Activated gamma-delta T cell (primary cell): Measurements from ENCODE around the gene PTPRK.

Experiments
- DNase-seq: peaks from one replicate; lab custom pipeline; 2025; lab: John Stamatoyannopoulos, UW

The PTPRK gene

DNA sequence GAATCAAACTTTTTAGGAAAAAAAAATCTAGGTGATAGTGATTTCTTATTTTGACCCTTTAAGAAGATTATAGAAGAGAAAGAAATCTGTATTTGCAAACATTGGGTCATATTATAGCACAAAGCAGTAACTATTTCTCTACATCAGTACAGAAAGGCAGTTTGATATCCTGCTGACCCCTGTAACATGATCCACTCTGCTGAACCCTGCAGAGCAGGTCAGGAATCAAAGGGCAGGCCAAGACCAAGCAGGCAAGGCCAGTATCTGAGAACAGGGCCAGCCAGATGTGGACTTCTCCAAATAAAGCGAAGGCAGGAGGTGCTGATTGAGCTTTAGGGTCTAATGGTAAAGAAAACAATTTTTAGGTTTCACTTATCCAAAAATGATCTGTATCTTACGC lies 239.4 kb downstream of the PTPRK start:
- DNase-seq, result no peak

DNA sequence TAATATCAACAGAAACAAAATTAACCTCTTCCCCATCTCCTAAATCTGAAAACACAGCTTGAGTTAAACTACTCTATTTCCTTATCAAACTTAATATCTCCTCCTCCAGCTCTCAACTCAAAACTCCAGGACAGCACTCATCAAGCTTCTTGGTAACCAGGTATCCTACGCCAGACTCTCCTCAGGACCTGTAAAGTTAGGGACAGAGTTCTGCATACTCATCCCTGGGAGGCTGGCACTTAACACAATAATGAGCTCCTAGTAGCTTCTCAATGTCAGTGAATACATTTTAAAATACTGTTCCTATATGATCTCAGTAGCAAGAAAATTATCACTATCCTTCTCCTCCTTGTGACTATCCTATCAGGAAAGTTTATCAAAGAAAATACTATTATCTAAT lies 240.3 kb downstream of the PTPRK start:
- DNase-seq, result no peak

DNA sequence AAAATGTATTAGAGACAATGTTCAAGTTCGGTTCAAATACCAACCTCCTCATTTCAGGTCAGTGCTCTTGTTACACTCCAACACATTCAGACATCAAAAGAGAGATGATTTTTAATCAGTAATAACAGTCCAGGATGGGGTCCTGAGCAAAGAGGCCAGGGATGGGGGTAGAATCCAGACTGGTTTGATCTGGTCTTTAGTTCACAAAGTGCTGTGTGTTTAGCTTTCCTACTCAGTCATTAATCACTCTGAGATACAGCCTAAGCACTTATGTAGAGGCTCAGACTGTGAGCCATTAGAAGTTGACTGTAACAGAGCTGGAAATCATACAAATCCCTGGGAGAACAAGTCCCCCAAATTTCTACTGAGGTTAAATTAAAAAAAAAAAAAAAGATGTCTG lies 241.6 kb downstream of the PTPRK start:
- no peak for DNase-seq

DNA sequence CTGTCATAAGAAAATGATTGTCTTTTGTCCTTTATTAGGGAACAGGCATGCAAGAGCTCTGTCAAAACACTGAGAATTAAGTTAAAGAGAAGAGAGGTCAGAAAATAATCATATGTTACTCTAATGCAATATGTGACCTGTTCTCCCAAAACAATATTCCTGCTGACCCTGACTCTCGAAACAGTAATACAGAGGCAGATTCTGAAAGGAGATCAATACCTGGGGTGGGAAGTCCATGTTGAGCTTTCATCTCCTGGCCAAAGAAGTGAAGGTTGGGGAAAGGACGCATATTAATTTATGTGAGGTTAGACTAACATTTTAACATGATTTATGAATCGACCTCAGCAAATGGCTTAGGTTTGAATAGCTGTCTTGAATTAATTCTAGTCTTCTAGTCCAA lies 243.0 kb downstream of the PTPRK start:
- DNase-seq, result no peak

DNA sequence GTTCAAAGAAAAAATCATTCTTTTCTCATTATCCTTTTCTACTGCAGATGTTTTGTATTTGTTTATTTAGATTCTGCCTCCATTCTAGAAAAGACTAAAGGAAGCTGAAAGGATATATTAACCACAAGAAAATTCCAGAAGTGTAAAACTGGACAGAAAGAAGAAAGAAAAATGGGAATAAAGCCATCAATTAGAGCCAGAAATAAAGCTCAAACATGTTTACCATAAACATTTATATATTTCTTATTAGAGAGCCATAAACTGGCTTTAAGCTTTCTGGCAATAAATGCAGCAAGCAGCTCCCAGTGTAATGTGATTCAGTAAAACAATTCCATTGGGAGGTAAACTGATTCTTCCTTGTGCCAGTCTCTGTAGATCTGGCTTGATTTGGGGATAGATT lies 244.1 kb downstream of the PTPRK start:
- no peak for DNase-seq

DNA sequence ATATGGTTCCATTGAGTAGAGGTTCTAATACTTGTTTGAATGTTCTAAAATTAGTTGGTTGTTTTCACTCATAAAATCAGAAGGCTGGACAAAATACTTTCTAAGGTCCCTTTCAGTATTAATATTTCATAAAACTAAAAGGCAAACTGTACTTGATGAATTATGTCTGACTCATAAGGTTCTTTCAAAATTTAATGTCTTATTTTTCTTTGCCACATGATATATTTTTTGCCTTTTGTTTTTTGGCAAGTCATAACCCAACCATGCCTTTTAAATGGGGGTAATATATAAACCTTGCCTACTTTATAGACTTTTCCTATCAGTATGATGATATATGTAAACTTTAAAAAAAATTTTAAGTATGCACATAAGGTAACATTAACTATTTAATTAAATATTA lies 244.7 kb downstream of the PTPRK start:
- DNase-seq, result no peak

DNA sequence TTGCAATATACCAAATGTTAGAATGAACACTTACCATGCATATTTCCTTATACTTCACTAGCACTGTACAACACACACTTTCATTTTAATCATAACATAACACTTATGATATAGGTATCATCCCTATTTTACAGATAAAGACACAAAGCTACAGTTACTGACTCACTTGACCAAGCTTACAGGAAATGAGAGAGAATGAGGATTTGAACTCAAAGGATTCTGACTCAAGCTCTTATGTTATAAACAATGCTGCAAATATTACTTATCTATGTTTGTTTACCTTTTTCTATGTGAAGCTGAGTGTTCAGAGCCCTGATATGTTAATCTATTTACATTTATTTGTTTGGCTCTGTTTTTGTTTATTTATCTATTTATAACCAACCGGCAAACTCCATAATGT lies 245.4 kb downstream of the PTPRK start:
- no peak for DNase-seq

DNA sequence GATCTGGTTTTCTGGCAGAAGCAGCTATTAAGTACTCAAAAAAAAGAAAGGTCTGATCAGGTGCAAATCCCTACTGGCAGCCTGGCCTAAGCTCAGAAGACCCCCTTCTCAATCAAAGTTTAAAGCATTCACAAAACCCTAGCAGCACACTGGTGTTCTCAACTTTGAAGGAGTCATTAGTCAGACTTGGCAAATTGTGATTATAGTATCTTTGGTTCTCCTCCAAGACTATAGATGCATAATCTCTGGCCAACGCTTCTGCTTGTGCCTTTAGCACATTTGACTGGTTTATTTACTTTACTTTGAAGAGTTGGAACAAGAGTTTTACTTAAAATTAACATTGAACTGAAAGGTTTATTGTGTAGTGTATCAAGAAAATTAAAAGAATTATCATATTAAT lies 248.9 kb downstream of the PTPRK start:
- no peak for DNase-seq

DNA sequence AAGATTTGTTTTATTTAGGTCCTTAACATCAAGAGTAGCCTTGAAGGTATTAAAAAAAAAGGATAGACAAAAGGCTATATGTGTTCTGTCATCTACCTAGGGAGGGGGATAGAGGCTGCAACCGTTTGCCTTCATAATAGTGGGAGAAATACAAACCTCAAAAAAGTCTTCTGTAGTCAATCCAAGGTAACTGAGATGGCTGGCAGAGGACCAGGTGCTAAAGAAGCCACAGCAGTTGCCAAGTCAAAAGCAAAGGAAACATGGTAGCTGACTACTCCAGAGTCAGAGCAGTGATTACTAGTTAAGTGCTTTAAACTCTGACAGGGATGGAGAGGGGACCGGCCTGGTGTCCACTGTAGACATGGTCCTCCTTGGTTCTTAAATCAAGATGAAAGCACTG lies 249.4 kb downstream of the PTPRK start:
- DNase-seq, result no peak

DNA sequence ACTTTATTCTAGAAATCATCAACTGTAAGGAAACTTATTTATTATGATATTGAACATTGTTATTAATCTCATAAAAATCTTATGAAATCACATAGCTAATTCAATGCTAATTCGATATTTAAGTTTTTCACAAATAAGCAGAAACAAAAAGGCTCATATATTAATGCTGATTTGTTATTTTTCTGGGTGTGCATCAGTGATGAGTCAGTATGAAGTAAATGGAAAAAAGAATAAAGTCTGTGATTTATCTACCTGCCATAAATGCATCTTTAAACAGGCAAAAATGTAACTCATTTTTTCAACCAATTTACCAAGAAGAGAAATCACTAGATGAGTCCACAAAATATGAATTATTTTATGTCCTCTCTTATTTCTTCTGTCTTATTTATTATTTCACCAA lies 253.5 kb downstream of the PTPRK start:
- DNase-seq, result no peak

DNA sequence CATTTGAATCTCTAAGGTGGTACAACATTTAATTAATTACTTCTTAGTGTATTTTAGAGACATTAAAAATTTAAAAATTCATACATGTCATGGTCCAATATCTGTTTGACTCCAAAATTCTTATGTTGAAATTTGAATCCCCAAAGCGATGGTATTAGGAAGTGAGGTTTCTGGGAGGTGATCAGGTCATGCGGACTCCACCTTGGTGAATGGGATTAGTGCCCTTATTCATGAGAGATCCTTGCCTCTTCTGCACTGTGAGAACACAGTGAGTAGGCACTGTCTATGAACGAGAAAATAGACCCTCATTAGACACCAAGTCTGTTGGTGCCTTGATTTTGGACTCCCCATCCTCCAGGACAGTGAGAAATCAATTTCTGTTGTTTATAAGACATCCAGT lies 254.7 kb downstream of the PTPRK start:
- no peak for DNase-seq

DNA sequence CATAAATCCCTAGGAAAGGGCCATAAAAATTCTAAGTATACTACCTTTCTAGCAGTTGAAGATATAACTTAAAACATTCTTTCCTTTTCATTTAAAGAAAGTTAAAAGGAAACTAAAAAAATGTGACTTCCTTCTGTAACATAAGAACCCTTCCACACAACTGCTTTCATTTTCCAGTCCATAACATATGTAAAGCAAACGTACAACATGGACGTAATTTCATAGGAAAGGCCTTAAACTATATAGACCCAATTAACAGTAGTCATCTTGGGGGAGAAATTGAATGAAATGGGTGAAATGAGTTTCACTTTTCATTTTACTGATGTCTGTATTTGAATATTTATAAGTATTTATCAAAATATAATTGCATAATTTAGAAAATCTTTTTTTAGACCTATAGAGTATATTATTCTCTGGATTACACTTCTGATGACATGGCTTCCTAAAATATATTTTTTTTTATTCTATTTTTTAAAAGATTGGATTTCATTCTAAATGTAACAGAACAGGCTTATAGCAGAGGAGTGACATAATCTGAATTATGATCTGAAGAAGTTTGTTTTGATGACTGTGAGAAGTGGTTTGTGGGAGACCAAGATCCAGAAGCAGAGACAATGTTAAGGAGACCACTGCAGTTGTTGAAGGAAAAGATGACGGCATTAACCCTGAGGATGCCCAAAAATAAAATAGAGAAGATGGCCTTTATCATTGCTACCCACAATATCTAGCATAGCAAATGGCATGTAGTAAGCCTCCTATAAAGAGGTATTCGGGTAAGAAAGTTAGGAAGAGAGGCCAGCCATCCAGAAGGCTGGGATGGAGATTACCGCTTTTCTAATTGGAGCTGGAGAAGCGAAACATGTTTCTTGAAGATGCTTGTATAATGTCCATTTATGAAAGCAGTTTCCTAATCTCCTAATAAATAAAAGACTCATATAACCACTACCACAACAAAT lies 260.4 kb downstream of the PTPRK start:
- DNase-seq, result no peak

DNA sequence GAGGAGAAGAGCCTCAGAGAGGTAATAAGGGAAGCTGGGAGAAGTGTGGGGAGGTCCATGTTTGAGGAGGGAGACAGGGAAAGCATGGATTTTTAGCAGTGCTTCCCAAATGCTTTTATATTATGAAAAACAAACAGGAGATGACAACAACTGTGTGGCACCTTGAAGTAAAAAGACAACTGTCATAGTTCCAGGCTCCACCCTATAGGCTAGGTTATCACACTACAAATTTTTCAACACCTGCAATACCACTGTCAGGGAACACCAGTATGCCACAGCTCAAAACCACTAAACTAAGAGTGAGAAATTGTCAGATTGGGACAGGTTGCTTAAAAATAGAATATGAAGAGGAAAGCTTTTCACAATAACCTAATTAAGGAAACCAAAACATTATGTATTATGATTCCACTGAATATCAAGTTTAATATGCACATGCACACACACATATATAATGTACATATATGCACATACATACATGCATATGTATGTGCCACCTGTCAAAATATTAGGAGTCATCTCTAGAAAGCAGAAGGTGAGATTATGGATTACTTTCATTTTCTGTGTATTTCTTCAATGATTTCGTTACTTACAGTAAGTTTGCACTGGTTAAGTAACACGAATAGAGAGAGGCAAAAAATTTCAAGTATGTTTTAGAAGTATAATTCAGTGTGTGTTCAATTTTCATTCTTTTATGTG lies 261.2 kb downstream of the PTPRK start:
- no peak for DNase-seq

DNA sequence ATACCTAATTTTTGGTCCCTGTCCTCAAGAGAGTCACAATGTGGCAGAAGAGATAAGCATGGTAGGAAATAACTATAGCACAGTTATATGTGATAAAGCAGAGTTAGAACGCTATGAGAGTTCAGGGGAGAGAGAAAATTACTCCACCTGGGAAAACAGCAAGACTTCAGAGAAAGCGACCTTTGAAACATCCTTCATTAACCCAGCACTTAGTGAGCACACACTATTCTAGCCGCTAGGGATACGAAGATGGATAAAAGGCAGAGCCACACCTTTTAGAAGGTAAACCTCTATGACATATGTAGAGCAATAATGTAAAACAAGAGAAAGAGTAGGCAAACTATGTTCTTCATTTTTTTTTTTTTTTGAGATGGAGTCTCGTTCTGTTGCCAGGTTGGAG lies 264.3 kb downstream of the PTPRK start:
- DNase-seq, result no peak

DNA sequence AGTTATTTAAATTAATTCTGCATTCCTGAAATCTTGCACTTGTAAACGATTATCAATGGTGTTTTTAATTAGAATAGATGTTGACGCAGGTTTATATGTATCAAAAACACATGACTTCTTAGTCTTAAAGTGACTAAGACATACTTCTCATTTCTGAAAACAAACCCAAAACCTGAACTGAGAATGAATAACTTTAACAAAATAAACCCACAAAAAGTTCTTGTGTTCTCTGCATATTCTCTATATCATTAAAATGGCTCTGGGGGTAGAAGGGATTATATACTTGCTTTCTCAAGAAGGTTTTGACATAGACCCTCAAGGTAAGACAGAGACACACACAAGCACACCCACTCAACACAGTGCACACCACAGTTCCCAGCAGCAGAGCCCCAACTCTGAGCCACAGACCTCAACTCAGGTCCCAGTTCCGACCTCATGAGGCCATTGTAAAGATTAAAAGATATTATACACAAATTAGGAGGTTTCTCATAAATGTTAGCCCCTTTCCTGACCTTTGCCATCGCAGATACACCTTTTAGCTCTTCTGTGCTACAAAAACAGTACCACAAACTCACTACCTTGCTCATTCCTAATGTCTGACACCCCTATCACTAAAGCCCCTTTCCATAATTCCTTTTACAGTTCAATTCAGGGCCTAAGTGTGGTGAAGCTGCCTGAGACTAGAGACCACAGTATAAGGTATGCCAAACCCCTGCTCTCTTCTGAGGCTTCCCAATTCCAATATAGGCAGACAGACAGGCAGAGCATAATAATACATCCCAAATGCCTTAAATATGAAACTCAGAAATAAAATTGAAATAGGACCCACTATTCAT lies 267.8 kb downstream of the PTPRK start:
- DNase-seq, result no peak

DNA sequence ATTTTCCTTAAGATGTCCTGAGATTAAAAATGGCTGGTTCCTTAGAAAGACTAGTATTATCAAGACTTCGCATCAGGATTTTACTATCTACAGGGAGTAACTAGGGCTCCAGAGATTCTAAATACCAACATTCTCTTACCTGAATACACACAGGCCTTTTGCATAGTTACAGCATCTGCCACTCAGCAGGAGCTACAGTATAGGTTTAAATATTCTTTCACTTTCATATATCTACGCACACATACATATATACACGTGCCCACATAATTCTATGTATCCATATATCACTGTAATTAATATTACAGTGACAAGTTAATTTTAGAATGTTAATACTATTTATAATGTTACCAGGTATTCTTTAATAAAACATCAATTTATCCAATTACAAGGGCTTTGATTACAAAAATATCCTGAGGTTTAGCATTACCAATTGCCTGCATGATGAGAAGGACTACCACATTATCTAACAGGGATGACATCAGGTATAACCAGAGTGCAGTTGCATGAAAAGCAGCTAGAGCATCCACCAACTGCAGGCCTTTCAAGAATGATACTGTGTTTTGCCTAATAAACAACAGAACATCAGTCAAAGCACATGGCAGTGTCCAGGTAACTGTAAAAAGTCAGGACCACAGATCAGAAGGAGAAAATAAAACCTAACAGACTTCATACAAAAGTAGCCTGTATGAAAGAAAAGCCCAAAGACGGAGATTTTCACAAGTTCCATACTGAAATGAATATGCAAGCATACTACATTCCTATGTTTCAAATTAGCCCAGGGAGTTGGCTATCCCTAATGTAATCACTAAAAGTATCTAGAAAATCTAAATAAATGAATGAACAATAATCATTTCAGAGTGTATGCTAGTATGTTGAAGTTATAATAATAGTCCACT lies 268.7 kb downstream of the PTPRK start:
- no peak for DNase-seq

DNA sequence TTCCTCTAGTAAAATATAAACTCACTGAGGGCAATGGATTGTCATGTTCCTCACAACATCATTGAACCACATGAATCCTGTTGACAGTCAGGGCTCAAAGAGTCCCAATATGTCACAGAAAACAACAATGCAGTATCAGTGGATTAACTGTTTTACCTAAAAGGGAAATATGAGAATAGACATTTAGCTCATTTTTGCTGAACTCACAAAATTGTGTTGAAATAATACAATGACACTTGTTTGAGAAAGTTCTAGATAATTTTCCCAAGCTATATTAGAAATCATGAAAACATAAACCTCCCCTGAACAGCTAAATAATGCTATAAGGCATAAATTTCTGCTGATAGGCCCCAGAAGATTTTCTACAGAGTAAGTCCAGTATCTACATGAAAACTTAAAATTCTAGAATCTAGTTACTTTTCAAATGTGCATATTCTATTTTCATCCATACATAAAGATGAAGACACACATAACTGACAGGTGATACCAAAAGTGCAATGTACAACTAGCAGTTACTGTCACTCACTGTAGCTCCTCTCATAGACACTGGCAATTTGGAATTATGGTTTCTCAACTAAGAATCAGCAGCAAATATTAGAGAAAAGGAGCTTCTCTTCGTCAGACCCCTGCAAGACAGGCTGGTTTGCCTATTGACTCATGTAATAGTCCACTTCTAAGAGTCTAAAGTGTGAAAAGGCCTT lies 269.9 kb downstream of the PTPRK start:
- DNase-seq, result no peak

DNA sequence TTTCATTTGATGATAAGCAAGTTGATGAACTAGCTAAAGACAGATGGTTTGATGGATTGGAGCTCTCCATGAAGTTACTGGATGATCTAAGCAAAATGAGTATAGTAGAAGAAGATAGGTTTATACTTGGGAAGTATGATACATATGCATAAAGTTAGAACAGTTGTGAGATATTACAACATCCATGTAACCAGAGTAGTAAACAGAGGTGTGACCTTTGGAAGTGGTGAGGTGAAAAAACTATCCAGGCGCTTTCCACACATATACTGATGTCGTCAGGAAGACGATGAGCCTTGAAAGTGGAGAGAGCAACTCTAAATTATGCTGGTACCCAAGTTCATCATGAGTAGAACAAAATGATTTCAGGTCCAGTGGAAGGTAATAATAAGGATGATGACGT lies 271.0 kb downstream of the PTPRK start:
- DNase-seq, result no peak

DNA sequence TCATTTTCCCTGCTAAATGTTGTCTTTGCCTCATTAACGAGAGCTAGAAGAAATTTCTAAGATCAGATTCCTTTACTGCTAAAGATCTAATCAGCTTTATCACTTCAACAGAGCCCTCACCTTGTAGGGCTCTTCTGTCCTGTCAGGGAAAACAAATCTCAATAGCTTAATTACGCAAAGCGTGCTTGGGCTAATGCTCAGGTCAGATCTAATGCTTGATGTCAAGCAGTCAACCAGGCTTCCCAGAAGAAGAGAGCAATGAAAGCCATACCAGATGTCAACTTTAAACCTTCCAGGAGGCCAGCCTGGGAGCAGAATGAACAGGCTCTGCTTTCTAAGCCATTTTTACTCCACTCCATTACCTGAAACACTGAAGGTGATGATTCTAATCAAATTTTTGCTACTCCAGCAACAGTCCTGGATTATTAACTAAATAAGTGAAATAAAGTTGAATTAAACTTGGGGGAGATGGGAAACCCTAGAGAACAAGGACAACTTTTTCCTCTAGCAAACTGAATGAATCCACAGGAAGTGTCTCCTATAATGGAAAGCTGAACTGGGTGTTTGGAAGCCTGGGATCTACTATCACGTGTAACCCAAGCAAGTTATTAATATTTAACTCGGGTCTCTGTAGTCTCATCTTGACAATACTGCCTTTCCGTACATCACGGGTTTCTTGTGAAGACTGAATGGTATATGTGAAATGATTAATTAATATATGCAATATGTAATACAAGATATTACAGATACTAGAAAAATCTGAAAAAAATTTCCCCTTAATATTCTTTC lies 273.7 kb downstream of the PTPRK start:
- DNase-seq, result no peak
